DND-41 (cell line): ENCODE data around the gene ACER2.

ENCODE experiments used
- EZH2 ChIP-seq: IDR thresholded peaks from 3 replicates; pipeline ENCODE4 v1.6.1; 2012; ENCODE audit warnings: borderline replicate concordance, low read depth, mild to moderate bottlenecking, moderate library complexity, low read length, inconsistent platforms; ENCODE audit not compliant: severe bottlenecking
- TF ChIP-seq, protein P1 (sequence below): IDR thresholded peaks from 2 replicates; pipeline ENCODE4 v1.5.1; 2012; ENCODE audit warnings: borderline replicate concordance, low read length, moderate library complexity, mild to moderate bottlenecking; ENCODE audit not compliant: poor library complexity, severe bottlenecking; ENCODE audit errors: extremely low read depth

DNA sequence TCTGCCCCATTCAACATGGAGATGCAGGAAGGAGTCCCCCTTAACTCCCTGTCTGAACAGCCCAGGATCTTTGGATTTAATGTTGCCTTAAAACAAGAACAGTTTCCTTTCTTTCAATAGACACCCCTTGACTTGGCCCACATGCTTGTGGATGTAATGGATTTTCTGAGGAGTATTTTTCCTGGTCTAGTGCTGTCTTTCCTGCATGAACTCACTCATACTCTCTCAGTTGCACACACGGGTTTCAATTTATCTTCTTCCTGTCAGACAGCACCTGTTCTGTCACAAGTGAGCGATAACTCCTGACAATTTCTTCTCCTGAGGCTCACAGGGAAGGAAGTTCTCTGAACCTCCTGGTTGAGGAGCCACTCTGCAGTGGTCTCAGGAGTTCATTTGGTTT lies 85.1 kb downstream of the ACER2 start:
- TF ChIP-seq EZH2, result no peak
- TF ChIP-seq, protein P1, sequence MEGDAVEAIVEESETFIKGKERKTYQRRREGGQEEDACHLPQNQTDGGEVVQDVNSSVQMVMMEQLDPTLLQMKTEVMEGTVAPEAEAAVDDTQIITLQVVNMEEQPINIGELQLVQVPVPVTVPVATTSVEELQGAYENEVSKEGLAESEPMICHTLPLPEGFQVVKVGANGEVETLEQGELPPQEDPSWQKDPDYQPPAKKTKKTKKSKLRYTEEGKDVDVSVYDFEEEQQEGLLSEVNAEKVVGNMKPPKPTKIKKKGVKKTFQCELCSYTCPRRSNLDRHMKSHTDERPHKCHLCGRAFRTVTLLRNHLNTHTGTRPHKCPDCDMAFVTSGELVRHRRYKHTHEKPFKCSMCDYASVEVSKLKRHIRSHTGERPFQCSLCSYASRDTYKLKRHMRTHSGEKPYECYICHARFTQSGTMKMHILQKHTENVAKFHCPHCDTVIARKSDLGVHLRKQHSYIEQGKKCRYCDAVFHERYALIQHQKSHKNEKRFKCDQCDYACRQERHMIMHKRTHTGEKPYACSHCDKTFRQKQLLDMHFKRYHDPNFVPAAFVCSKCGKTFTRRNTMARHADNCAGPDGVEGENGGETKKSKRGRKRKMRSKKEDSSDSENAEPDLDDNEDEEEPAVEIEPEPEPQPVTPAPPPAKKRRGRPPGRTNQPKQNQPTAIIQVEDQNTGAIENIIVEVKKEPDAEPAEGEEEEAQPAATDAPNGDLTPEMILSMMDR, result no peak
